Keratinocyte (primary cell): ENCODE data around the gene SNX8. TPM values are rescaled to one million over a fixed set of nuclear protein-coding genes. Genes with fewer than 3 reads are reported as not detected.
"Not testable (repeated sequence)": the region's sequence is repeated elsewhere in the genome, so short reads cannot be mapped to it uniquely, and the experiment has no call there.

Experiments used
- DNase-seq: peaks from one replicate; pipeline ENCODE4 v3.0.0-alpha.2; 2011; ENCODE audit warnings: low read depth, missing footprints, low spot score
- FAIRE-seq: peaks from 2 replicates; lab custom pipeline; 2011; peaks lifted over from hg19 to GRCh38; lab: Jason Lieb, UNC
- H2AFZ ChIP-seq: 2 replicates; pipeline ENCODE4 v1.6.0; 2012; ENCODE audit warnings: low read length, control low read depth, inconsistent platforms; ENCODE audit not compliant: control insufficient read depth
- H3K27ac ChIP-seq: 2 replicates; pipeline ENCODE4 v1.5.1; 2011; ENCODE audit warnings: low read length; ENCODE audit not compliant: control insufficient read depth, insufficient read depth
- H3K27me3 ChIP-seq: 3 replicates; pipeline ENCODE4 v1.6.0; 2011; ENCODE audit warnings: low read length; ENCODE audit not compliant: control insufficient read depth, insufficient read depth; ENCODE audit errors: extremely low read depth
- H3K36me3 ChIP-seq, 2 experiments: 2 replicates in 1 of 2; 3 replicates in 1 of 2; pipeline ENCODE4 v1.5.1; 2011; ENCODE audit warnings: low read length in 2 of 2, mild to moderate bottlenecking in 1 of 2; ENCODE audit not compliant: control insufficient read depth in 2 of 2, insufficient read depth in 2 of 2; ENCODE audit errors: extremely low read depth in 1 of 2
- H3K4me1 ChIP-seq: 3 replicates; pipeline ENCODE4 v1.5.1; 2011; ENCODE audit warnings: low read length; ENCODE audit not compliant: control insufficient read depth, insufficient read depth; ENCODE audit errors: extremely low read depth
- H3K4me2 ChIP-seq: 3 replicates; pipeline ENCODE4 v1.6.0; 2011; ENCODE audit warnings: low read depth, low read length; ENCODE audit not compliant: control insufficient read depth, insufficient read depth; ENCODE audit errors: extremely low read depth
- H3K4me3 ChIP-seq, 3 experiments: fragments of 200-600 bp in 1 of 3; sonication (generic) in 1 of 3; 2 replicates in 2 of 3; 3 replicates in 1 of 3; pipeline ENCODE4 v1.5.1; 2011 to 2016; ENCODE audit warnings: low read length in 3 of 3, mild to moderate bottlenecking in 3 of 3, control low read depth in 2 of 3, inconsistent platforms in 1 of 3, low read depth in 1 of 3, mixed read lengths in 1 of 3, mixed run types in 1 of 3, moderate library complexity in 1 of 3; ENCODE audit not compliant: control insufficient read depth in 2 of 3, insufficient read depth in 2 of 3; ENCODE audit errors: extremely low read depth in 1 of 3
- H3K79me2 ChIP-seq: 2 replicates; pipeline ENCODE4 v1.6.0; 2012; ENCODE audit warnings: low read length; ENCODE audit not compliant: control insufficient read depth, insufficient read depth
- H3K9ac ChIP-seq: 3 replicates; pipeline ENCODE4 v1.6.0; 2011; ENCODE audit warnings: low read length; ENCODE audit not compliant: control insufficient read depth, insufficient read depth; ENCODE audit errors: extremely low read depth
- H3K9me1 ChIP-seq: 3 replicates; pipeline ENCODE4 v1.6.0; 2011; ENCODE audit warnings: low read length; ENCODE audit not compliant: control insufficient read depth, insufficient read depth; ENCODE audit errors: extremely low read depth
- H3K9me3 ChIP-seq: 2 replicates; pipeline ENCODE4 v1.5.1; 2012; ENCODE audit warnings: low read depth, low read length; ENCODE audit not compliant: control insufficient read depth
- H4K20me1 ChIP-seq: 3 replicates; pipeline ENCODE4 v1.6.0; 2011; ENCODE audit warnings: low read length; ENCODE audit not compliant: control insufficient read depth, insufficient read depth; ENCODE audit errors: extremely low read depth
- EZH2 ChIP-seq: IDR thresholded peaks from one replicate; pipeline ENCODE4 v1.6.1; 2012; ENCODE audit warnings: inconsistent platforms, mild to moderate bottlenecking, low read length, moderate library complexity
- dilution Hi-C: fragments of 300-500 bp; cut with MboI; formaldehyde crosslinking; loops from one replicate; pipeline ENCODE4 v1.7.0; 2020; ENCODE audit warnings: low sequenced_read_pairs; ENCODE audit not compliant: extremely low pct_ligation_motif_present
- polyA plus RNA-seq, 5 experiments: library from polyadenylated mRNA; depleted of rRNA in 3 of 5; stranded (reverse) in 3 of 5; stranded (forward) in 1 of 5; unstranded in 1 of 5; fragments of >200 nt; gene quantifications; 1 replicate in 1 of 5; 2 replicates in 3 of 5; 3 replicates in 1 of 5; pipeline versions ENCODE4 v1.2.1 to v1.2.3, GENCODE V29; 2011 to 2012; ENCODE audit warnings: missing spikeins in 2 of 5, low read depth in 1 of 5, low replicate concordance in 1 of 5
- TF ChIP-seq, protein P1 (sequence below), 3 experiments: IDR thresholded peaks in 1 of 3; conservative IDR thresholded peaks in 1 of 3; optimal IDR thresholded peaks in 1 of 3; 2 replicates in 2 of 3; 3 replicates in 1 of 3; pipeline versions ENCODE3 to v1.5.1; 2011; ENCODE audit warnings: low read length in 3 of 3, mild to moderate bottlenecking in 3 of 3, moderate library complexity in 2 of 3, control low read depth in 1 of 3, inconsistent platforms in 1 of 3; ENCODE audit not compliant: insufficient read depth in 2 of 3; ENCODE audit errors: extremely low read depth in 1 of 3

Gene SNX8
- polyA plus RNA-seq, 1 donor (not counting 4 experiments of a cell fraction or from before 2014, with no cell fraction given): 24.2 TPM

DNA sequence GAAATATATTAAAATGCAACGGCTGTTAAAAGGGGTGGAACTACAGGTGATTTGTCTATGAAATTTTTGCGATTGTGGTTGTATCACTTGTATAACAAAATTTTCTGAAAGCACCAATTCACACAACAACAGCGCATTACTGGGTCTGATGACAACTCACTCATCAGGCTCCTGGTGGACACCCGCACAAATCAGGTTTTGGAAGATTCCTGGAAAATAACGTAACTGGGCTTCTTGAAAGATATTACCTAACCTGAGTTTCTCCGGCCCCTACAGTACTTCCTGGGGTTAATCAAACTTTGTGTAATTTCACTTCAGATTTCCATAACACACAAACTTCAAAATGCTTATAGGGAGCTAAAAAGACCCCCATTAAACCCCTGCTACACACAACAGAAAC is 7.6 kb downstream of the SNX8 start:
- DNase-seq (no peak), FAIRE-seq (no peak)
- TF ChIP-seq EZH2: no peak
- TF ChIP-seq, protein P1, sequence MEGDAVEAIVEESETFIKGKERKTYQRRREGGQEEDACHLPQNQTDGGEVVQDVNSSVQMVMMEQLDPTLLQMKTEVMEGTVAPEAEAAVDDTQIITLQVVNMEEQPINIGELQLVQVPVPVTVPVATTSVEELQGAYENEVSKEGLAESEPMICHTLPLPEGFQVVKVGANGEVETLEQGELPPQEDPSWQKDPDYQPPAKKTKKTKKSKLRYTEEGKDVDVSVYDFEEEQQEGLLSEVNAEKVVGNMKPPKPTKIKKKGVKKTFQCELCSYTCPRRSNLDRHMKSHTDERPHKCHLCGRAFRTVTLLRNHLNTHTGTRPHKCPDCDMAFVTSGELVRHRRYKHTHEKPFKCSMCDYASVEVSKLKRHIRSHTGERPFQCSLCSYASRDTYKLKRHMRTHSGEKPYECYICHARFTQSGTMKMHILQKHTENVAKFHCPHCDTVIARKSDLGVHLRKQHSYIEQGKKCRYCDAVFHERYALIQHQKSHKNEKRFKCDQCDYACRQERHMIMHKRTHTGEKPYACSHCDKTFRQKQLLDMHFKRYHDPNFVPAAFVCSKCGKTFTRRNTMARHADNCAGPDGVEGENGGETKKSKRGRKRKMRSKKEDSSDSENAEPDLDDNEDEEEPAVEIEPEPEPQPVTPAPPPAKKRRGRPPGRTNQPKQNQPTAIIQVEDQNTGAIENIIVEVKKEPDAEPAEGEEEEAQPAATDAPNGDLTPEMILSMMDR (optimal IDR thresholded peaks at IDR 0.05 in 1 of 3, IDR thresholded peaks at IDR 0.05 in 1 of 3, conservative IDR thresholded peaks at IDR 0.05 in 1 of 3; ENCODE audit: extremely low read depth in 1 of 3, insufficient read depth in 2 of 3, low read length in 3 of 3): no peak
- dilution Hi-C loops: no loop called here
- no peak overlapping the region for H3K4me2 ChIP-seq
- H3K27me3 ChIP-seq: no peaks in the 10 kb centered on the region
- no peaks in the 10 kb centered on the region for H4K20me1 ChIP-seq
- H3K27ac ChIP-seq: no peak overlapping the region
- H3K9me3 ChIP-seq: no peaks in the 10 kb centered on the region
- H3K9ac ChIP-seq: no peak overlapping the region
- H3K79me2 ChIP-seq: peaks cover 3% of the 10 kb centered on the region
- no peaks in the 10 kb centered on the region for H3K4me1 ChIP-seq
- no peaks in the 10 kb centered on the region for H3K9me1 ChIP-seq
- H2AFZ ChIP-seq: no peak overlapping the region
- no peaks in the 10 kb centered on the region for H3K36me3 ChIP-seq
- H3K4me3 ChIP-seq: no peak overlapping the region

- H3K27ac ChIP-seq, dilution Hi-C loops, H3K9ac ChIP-seq, H3K36me3 ChIP-seq, H2AFZ ChIP-seq, H3K9me1 ChIP-seq, H3K79me2 ChIP-seq, H3K4me3 ChIP-seq, H4K20me1 ChIP-seq, H3K4me2 ChIP-seq, H3K27me3 ChIP-seq, FAIRE-seq, H3K9me3 ChIP-seq, H3K4me1 ChIP-seq, DNase-seq: not testable (repeated sequence)
Measured at GRCh38 chr7:2305258-2305657, 9.0 kb downstream of the SNX8 start.

GRCh38 chr7:2303520-2303919 is 10.7 kb downstream of the SNX8 start:
- dilution Hi-C loops, H3K36me3 ChIP-seq, H3K27ac ChIP-seq, H3K9me3 ChIP-seq, DNase-seq, H4K20me1 ChIP-seq, H2AFZ ChIP-seq, H3K9ac ChIP-seq, H3K27me3 ChIP-seq, H3K4me1 ChIP-seq, FAIRE-seq, H3K4me2 ChIP-seq, H3K4me3 ChIP-seq, H3K79me2 ChIP-seq, H3K9me1 ChIP-seq: not testable (repeated sequence)

DNA sequence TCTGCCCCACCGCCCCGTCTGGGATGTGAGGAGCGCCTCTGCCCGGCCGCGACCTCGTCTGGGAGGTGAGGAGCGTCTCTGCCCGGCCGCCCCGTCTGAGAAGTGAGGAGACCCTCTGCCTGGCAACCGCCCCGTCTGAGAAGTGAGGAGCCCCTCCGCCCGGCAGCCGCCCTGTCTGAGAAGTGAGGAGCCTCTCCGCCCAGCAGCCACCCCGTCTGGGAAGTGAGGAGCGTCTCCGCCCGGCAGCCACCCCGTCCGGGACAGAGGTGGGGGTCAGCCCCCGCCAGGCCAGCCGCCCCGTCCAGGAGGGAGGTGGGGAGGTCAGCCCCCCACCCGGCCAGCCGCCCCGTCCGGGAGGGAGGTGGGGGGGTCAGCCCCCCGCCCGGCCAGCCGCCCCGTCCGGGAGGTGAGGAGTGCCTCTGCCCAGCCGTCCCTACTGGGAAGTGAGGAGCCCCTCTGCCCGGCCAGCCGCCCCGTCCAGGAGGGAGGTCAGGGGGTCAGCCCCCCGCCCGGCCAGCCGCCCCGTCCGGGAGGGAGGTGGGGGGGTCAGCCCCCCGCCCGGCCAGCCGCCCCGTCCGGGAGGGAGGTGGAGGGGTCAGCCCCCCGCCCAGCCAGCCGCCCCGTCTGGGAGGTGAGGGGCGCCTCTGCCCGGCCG is 11.4 kb downstream of the SNX8 start:
- H3K4me2 ChIP-seq, H3K9me1 ChIP-seq, H3K79me2 ChIP-seq, H2AFZ ChIP-seq, H3K4me3 ChIP-seq, DNase-seq, H3K9me3 ChIP-seq, H3K27ac ChIP-seq, dilution Hi-C loops, FAIRE-seq, H4K20me1 ChIP-seq, H3K9ac ChIP-seq, H3K27me3 ChIP-seq, H3K36me3 ChIP-seq, H3K4me1 ChIP-seq: not testable (repeated sequence)
